CD4-positive, alpha-beta memory T cell (primary cell): Measurements from ENCODE around the gene NEUROG2. TPM values are rescaled to one million over a fixed set of nuclear protein-coding genes. Genes with fewer than 3 reads are reported as not detected.
"Not testable (repeated sequence)": the region's sequence is repeated elsewhere in the genome, so short reads cannot be mapped to it uniquely, and the experiment has no call there.

Experiments
- CTCF ChIA-PET: fragments of 350-600 bp; sonication (Branson Sonifier 250); formaldehyde crosslinking; loops from one replicate; lab custom pipeline; 2021; ENCODE audit warnings: inconsistent platforms; ENCODE audit not compliant: partially characterized antibody; lab: Charles Lee
- POLR2A ChIA-PET: fragments of 350-600 bp; sonication (Branson Sonifier 250); formaldehyde crosslinking; loops from one replicate; lab custom pipeline; 2021; ENCODE audit not compliant: partially characterized antibody; lab: Charles Lee
- DNase-seq, 5 donors: peaks; one replicate each; pipeline versions ENCODE4 v3.0.0 to v3.0.0-alpha.2; 2020 to 2022; ENCODE audit warnings: mixed read lengths in 1 of 5
- H3K27ac ChIP-seq: one replicate; pipeline ENCODE4 v1.7.0; 2013; ENCODE audit warnings: low read depth, low read length
- H3K27me3 ChIP-seq: 2 replicates; pipeline ENCODE4 v1.7.0; 2013; ENCODE audit warnings: mild to moderate bottlenecking, low read length, moderate library complexity; ENCODE audit not compliant: insufficient read depth
- H3K36me3 ChIP-seq: 2 replicates; pipeline ENCODE4 v1.7.0; 2013; ENCODE audit warnings: mild to moderate bottlenecking, low read length, moderate library complexity; ENCODE audit not compliant: insufficient read depth
- H3K4me1 ChIP-seq: 2 replicates; pipeline ENCODE4 v1.7.0; 2013; ENCODE audit warnings: mild to moderate bottlenecking, low read length, moderate library complexity; ENCODE audit not compliant: insufficient read depth
- H3K4me3 ChIP-seq, 2 donors: one replicate each; pipeline ENCODE4 v1.7.0; 2013; ENCODE audit warnings: low read length in 2 of 2, mild to moderate bottlenecking in 1 of 2
- H3K9me3 ChIP-seq, 2 donors: one replicate each; pipeline ENCODE4 v1.7.0; 2013; ENCODE audit warnings: low read length in 2 of 2, control low read depth in 1 of 2; ENCODE audit not compliant: control insufficient read depth in 1 of 2
- H3K27ac Mint-ChIP-seq, 7 donors: one replicate each; pipeline ENCODE4 v1.8.0; 2020 to 2021; ENCODE audit warnings: mixed read lengths in 7 of 7, mild to moderate bottlenecking in 6 of 7, inconsistent platforms in 3 of 7, moderate library complexity in 3 of 7
- H3K27me3 Mint-ChIP-seq, 2 donors: one replicate each; pipeline ENCODE4 v1.8.0; 2020 to 2021; ENCODE audit warnings: mixed read lengths in 2 of 2
- H3K36me3 Mint-ChIP-seq, 2 donors: one replicate each; pipeline ENCODE4 v1.8.0; 2020 to 2021; ENCODE audit warnings: mixed read lengths in 2 of 2, inconsistent platforms in 1 of 2, mild to moderate bottlenecking in 1 of 2
- H3K4me1 Mint-ChIP-seq, 4 donors: one replicate each; pipeline ENCODE4 v1.8.0; 2020 to 2021; ENCODE audit warnings: mixed read lengths in 4 of 4, mild to moderate bottlenecking in 1 of 4
- H3K4me3 Mint-ChIP-seq, 8 donors: one replicate each; pipeline ENCODE4 v1.8.0; 2020 to 2021; ENCODE audit warnings: mixed read lengths in 8 of 8, mild to moderate bottlenecking in 7 of 8, moderate library complexity in 6 of 8, inconsistent platforms in 3 of 8
- H3K9me3 Mint-ChIP-seq, 8 donors: one replicate each; pipeline ENCODE4 v1.8.0; 2020 to 2021; ENCODE audit warnings: mixed read lengths in 8 of 8, mild to moderate bottlenecking in 5 of 8, inconsistent platforms in 3 of 8, moderate library complexity in 1 of 8
- intact Hi-C: fragments of 100-400 bp; cut with micrococcal nuclease; formaldehyde crosslinking; loops from one replicate; pipeline ENCODE4 v1.15.1; 2023
- polyA plus RNA-seq, 2 donors: library from polyadenylated mRNA; unstranded; fragments of 300-500 nt; fragmentation: Illumina TruSeq; gene quantifications; one replicate each; pipeline ENCODE4 v1.2.3, GENCODE V29; 2021
- total RNA-seq, 2 experiments: library from RNA; stranded (reverse); gene quantifications; one replicate each; pipeline ENCODE4 v1.2.3, GENCODE V29; 2021

The NEUROG2 gene
- total and polyA plus RNA-seq, 4 experiments from 2014 or later = not detected

DNA sequence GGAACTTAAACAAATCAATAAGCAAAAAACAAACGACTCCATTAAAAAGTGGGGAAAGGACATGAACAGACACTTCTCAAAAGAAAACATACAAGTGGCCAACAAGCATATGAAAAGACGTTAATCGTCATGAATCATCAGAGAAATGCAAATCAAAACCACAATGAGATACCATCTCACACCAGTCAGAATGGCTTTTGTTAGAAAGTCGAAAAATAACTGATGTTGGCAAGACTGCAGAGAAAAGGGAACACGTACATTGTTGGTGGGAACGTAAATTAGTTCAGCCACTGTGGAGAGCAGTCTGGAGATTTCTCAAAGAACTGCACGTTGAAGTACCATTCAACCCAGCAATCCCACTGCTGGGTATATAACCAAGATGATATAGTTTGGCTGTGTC is 23.7 kb downstream of the NEUROG2 start:
- Histone ChIP-seq H3K36me3 (no peaks in the 10 kb centered on the region), H3K9me3 (no peaks in the 10 kb centered on the region), H3K4me3 (no peak overlapping the region), H3K27me3 (no peaks in the 10 kb centered on the region), H3K4me1 (no peaks in the 10 kb centered on the region), H3K27ac (no peak overlapping the region)
- Mint-ChIP-seq H3K27me3 (peaks cover 13 to 23% of the 10 kb centered on the region in 2 donors), H3K9me3 (peaks cover 10 to 29% (median 22%) of the 10 kb centered on the region in 8 donors), H3K36me3 (peaks cover 0 to 3% of the 10 kb centered on the region in 2 donors), H3K27ac (no peak overlapping the region), H3K4me3 (no peak overlapping the region), H3K4me1 (no peaks in the 10 kb centered on the region)
- CTCF ChIA-PET = no interaction called here
- intact Hi-C loops = no loop called here
- DNase-seq = no peak
- POLR2A ChIA-PET = no interaction called here

DNA sequence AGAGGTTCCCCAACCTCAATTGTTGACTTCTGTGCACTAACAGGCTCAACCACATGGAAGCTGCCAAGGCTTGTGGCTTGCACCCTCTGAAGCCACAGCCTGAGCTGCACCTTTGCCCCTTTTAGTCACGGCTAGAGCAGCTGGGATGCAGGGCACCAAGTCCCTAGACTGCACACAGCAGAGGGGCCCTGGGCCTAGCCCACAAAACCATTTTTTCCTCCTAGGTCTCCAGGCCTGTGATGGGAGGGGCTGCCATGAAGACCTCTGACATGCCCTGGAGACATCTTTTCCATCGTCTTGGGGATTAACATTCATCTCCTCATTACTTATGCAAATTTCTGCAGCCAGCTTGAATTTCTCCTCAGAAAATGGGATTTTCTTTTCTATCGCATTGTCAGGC is 25.2 kb downstream of the NEUROG2 start:
- H3K9me3 ChIP-seq, POLR2A ChIA-PET, H3K4me3 Mint-ChIP-seq, CTCF ChIA-PET, H3K27ac ChIP-seq, H3K36me3 Mint-ChIP-seq, DNase-seq, H3K36me3 ChIP-seq, H3K4me3 ChIP-seq, H3K4me1 Mint-ChIP-seq, H3K4me1 ChIP-seq, intact Hi-C loops, H3K27me3 ChIP-seq: not testable (repeated sequence)
- peaks cover 10 to 29% (median 22%) of the 10 kb centered on the region in 8 donors for H3K9me3 Mint-ChIP-seq
- peaks cover 17 to 24% of the 10 kb centered on the region in 2 donors for H3K27me3 Mint-ChIP-seq
- peak overlapping the region in 1 of 7 donors; percentile 54 for H3K27ac Mint-ChIP-seq

DNA sequence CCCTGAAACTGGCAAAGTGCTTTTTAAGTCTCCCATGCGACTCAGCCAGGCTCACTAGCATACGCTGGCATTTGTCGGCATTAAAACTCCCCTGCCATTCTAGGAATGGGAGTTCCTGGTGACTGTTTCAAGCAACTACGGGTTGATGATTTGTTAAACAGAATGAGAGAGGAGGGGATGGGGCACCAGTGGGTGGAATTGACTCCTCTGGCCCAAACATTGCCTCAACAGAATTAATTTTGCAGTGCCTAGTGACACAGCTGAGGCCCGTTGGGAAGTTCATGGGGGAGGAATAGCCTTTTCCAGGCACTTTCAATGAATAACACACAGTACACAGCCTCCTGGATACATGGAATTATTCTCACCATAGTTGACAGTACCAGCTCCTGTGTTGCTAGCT is 30.1 kb downstream of the NEUROG2 start:
- Mint-ChIP-seq H3K27me3 (peaks cover 15 to 17% of the 10 kb centered on the region in 2 donors), H3K36me3 (peaks cover 4 to 6% of the 10 kb centered on the region in 2 donors), H3K27ac (no peak overlapping the region), H3K4me1 (no peaks in the 10 kb centered on the region), H3K9me3 (peaks cover 4 to 35% (median 24%) of the 10 kb centered on the region in 8 donors), H3K4me3 (no peak overlapping the region)
- POLR2A ChIA-PET = no interaction called here
- H3K4me3 ChIP-seq = no peak overlapping the region
- no peaks in the 10 kb centered on the region for H3K36me3 ChIP-seq
- intact Hi-C loops = no loop called here
- DNase-seq = no peak
- H3K9me3 ChIP-seq = no peaks in the 10 kb centered on the region
- no peaks in the 10 kb centered on the region for H3K4me1 ChIP-seq
- CTCF ChIA-PET = no interaction called here
- peaks cover 7% of the 10 kb centered on the region for H3K27me3 ChIP-seq
- no peak overlapping the region for H3K27ac ChIP-seq

DNA sequence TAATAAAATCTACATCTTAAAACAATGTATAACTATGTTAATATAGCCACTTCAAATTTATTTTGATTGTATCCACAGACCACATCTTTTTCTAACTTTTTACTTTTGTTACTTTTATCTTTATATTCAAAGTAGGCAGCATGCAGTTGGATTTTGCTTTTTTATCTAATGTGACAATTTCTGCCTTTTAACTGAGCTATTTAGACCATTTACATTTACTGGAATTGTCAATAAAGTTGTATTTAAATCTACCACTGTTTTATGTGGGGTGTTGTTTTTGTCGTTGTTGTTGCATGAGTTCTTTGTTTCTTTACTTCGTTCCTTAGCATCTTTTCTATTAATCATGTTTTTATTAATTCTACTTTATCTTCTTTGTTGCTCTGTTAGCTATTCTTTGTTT is 42.0 kb downstream of the NEUROG2 start:
- peaks cover 0 to 10% (median 2%) of the 10 kb centered on the region in 8 donors for H3K9me3 Mint-ChIP-seq
- no peak overlapping the region for H3K4me3 Mint-ChIP-seq
- intact Hi-C loops = no loop called here
- POLR2A ChIA-PET = no interaction called here
- peaks cover 5 to 7% of the 10 kb centered on the region in 2 donors for H3K27me3 Mint-ChIP-seq
- Histone ChIP-seq H3K4me3 (no peak overlapping the region), H3K27me3 (no peaks in the 10 kb centered on the region), H3K36me3 (no peaks in the 10 kb centered on the region), H3K9me3 (no peaks in the 10 kb centered on the region), H3K4me1 (no peaks in the 10 kb centered on the region), H3K27ac (no peak overlapping the region)
- no peak overlapping the region for H3K27ac Mint-ChIP-seq
- CTCF ChIA-PET = no interaction called here
- no peak for DNase-seq
- H3K4me1 Mint-ChIP-seq = no peaks in the 10 kb centered on the region
- no peaks in the 10 kb centered on the region for H3K36me3 Mint-ChIP-seq

DNA sequence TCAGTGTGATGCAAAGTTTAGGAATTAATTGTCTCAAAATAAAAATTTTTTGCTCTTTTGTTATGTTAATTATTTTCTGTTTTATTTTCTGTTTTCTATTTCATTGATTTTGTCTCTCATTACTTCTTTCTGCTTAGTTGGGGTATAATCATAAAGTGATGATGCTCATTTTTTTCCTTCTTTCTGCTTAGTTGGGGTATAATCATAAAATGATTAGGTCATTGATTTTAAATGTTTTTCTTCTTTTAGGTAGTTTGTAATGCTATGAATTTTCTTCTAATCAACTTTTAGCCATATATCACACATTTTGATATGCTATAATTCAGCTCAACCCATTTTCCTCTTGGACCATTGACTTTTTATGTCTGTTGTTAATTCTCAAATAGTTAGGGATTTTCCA is 43.7 kb downstream of the NEUROG2 start:
- no peak overlapping the region for H3K4me3 Mint-ChIP-seq
- no peak overlapping the region for H3K27ac Mint-ChIP-seq
- intact Hi-C loops = no loop called here
- POLR2A ChIA-PET = no interaction called here
- peaks cover 0 to 5% of the 10 kb centered on the region in 2 donors for H3K27me3 Mint-ChIP-seq
- no peaks in the 10 kb centered on the region for H3K36me3 Mint-ChIP-seq
- no peaks in the 10 kb centered on the region for H3K4me1 Mint-ChIP-seq
- Histone ChIP-seq H3K27me3 (no peaks in the 10 kb centered on the region), H3K9me3 (no peaks in the 10 kb centered on the region), H3K4me1 (no peaks in the 10 kb centered on the region), H3K27ac (no peak overlapping the region), H3K4me3 (no peak overlapping the region), H3K36me3 (no peaks in the 10 kb centered on the region)
- peaks cover 0 to 10% (median 1%) of the 10 kb centered on the region in 8 donors for H3K9me3 Mint-ChIP-seq
- CTCF ChIA-PET = no interaction called here
- DNase-seq = no peak

Other genes starting within 250 kb of the NEUROG2 start
- gene TIFA, start 230.3 kb downstream of the NEUROG2 start, total RNA-seq = 10 to 100 TPM; 30.1 to 30.7 TPM
- gene TIFA, start 230.3 kb downstream of the NEUROG2 start, polyA plus RNA-seq = 10 to 100 TPM; 49.7 to 54.2 TPM
- gene ALPK1, start 218.8 kb downstream of the NEUROG2 start, total RNA-seq = 10 to 100 TPM; 16.3 to 18.6 TPM
- gene ALPK1, start 218.8 kb downstream of the NEUROG2 start, polyA plus RNA-seq = 1 to 10 TPM; 3.9 to 4.1 TPM
- 1 to 10 TPM; 6.2 to 7.6 TPM for gene ZGRF1, start 120.7 kb upstream of the NEUROG2 start, total RNA-seq
- gene ZGRF1, start 120.7 kb upstream of the NEUROG2 start, polyA plus RNA-seq = 1 to 10 TPM; 1.4 TPM
- 10 to 100 TPM; 44.1 to 47.9 TPM for gene LARP7, start 121.0 kb upstream of the NEUROG2 start, total RNA-seq
- gene LARP7, start 121.0 kb upstream of the NEUROG2 start, polyA plus RNA-seq = 10 to 100 TPM; 22.0 to 37.1 TPM